ENCODE results near the gene NFATC1.

Gene NFATC1

GRCh38 chr18:79542876-79543750 is 147.4 kb downstream of the NFATC1 start:
- TF ChIP-seq CTCF (IDR thresholded peaks at IDR 0.05; ENCODE audit: low read depth, low read length, missing control alignments) = no peak
- DNase-seq (ENCODE audit: extremely low read depth, low read depth) = no peak
- H3K4me3 ChIP-seq (replicated peaks; ENCODE audit: low read depth, low read length) = no peak overlapping the region

GRCh38 chr18:79543861-79544385 is 148.2 kb downstream of the NFATC1 start:
- no peak for TF ChIP-seq CTCF (IDR thresholded peaks at IDR 0.05; ENCODE audit: low read depth, low read length, missing control alignments)
- H3K4me3 ChIP-seq (replicated peaks; ENCODE audit: low read depth, low read length) = no peak overlapping the region
- no peak for DNase-seq (ENCODE audit: extremely low read depth, low read depth)

GRCh38 chr18:79544386-79544963 is 148.7 kb downstream of the NFATC1 start:
- TF ChIP-seq CTCF (IDR thresholded peaks at IDR 0.05; ENCODE audit: low read depth, low read length, missing control alignments) = no peak
- no peak overlapping the region for H3K4me3 ChIP-seq (replicated peaks; ENCODE audit: low read depth, low read length)
- DNase-seq (ENCODE audit: extremely low read depth, low read depth) = no peak

GRCh38 chr18:79545255-79545654 is 149.5 kb downstream of the NFATC1 start:
- H3K4me3 ChIP-seq (replicated peaks; ENCODE audit: low read depth, low read length) = no peak overlapping the region
- no peak for DNase-seq (ENCODE audit: extremely low read depth, low read depth)
- TF ChIP-seq CTCF (IDR thresholded peaks at IDR 0.05; ENCODE audit: low read depth, low read length, missing control alignments) = no peak

- no peak overlapping the region for H3K4me3 ChIP-seq (replicated peaks; ENCODE audit: low read depth, low read length)
- DNase-seq (ENCODE audit: extremely low read depth, low read depth) = no peak
- TF ChIP-seq CTCF (IDR thresholded peaks at IDR 0.05; ENCODE audit: low read depth, low read length, missing control alignments) = no peak
Measured at GRCh38 chr18:79545736-79546171, 150.0 kb downstream of the NFATC1 start.

GRCh38 chr18:79546781-79547272 is 151.1 kb downstream of the NFATC1 start:
- DNase-seq (ENCODE audit: extremely low read depth, low read depth) = no peak
- no peak overlapping the region for H3K4me3 ChIP-seq (replicated peaks; ENCODE audit: low read depth, low read length)
- no peak for TF ChIP-seq CTCF (IDR thresholded peaks at IDR 0.05; ENCODE audit: low read depth, low read length, missing control alignments)

Data from HFF-Myc (cell line).